Activated CD8-positive, alpha-beta memory T cell treated with anti-CD3 and anti-CD28 coated beads for 1 hour (primary cell): ENCODE measurements around the gene CDC26.
"Not testable (repeated sequence)": the region's sequence is repeated elsewhere in the genome, so short reads cannot be mapped to it uniquely, and the experiment has no call there.

Experiments used
- DNase-seq, 2 donors: peaks; one replicate each; pipeline ENCODE4 v3.0.0-alpha.2; 2020; ENCODE audit warnings: low read depth in 1 of 2; ENCODE audit errors: extremely low read depth in 1 of 2

Gene CDC26

DNA sequence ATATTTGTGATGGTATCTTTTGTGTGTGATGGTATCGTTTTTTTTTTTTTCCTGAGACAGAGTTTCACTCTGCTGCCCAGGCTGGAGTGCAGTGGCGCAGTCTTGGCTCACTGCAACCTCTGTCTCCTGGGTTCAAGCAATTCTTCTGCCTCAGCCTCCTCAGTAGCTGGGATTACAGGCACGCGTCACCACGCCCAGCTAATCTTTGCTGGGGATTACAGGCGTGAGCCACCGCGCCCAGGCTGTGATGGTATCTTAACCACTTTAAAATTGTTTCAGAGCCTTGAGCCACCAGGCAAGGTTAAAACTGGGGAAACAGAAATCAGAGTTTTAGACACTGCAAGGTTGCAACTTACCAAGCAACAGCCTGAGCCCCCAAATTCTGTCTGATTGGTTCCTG, 20.9 kb upstream of the CDC26 start:
- DNase-seq, result not testable (repeated sequence)

DNA sequence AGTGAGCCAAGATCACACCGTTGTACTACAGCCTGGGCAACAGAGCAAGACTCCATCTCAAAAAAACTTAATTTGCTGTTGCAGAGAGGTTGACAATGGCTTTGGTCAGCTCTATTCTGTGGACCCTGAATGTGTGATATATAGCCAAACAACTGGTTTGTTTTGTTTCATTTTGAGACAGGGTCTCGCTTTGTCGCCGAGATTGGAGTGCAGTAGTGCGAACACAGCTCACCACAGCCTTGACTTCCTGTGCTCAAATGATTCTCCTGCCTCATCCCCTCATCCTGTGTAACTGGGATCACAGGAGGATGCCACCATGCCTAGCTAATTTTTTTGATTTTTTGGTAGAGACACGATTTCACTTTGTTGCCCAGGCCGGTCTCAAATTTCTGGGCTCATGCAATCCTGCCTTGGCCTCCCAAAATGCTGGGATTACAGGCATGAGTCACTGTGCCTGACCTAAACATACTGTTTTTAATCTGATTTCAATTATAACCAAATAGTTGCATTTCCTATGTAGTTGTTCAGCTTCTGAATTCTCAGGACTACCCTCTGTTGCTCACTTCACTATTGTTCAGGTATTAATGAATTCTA, 18.0 kb upstream of the CDC26 start:
- DNase-seq, result no peak

DNA sequence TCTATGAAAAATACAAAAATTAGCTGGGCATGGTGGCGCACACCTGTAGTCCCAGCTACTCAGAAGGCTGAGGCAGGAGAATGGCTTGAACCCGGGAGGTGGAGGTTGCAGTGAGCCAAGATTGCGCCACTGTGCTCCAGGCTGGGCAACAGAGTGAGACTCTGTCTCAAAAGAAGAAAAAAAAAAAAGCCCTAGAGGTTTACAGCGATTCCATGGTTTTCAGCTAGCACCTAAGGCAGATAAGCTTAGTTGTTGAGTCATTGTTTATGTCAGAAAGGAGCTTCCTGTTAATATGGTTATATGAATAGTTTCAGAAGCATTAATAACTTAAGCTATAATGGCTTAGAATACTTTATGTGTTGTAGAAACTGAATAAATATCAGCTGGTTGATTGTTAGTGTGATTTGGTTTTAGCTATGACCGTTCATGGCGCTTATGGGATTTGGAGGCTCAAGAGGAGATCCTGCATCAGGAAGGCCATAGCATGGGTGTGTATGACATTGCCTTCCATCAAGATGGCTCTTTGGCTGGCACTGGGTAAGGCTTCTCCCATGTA, 14.8 kb upstream of the CDC26 start:
- DNase-seq, result no peak

- no peak for DNase-seq
Observed at GRCh38 chr9:113289091-113289490, 13.7 kb upstream of the CDC26 start.

DNA sequence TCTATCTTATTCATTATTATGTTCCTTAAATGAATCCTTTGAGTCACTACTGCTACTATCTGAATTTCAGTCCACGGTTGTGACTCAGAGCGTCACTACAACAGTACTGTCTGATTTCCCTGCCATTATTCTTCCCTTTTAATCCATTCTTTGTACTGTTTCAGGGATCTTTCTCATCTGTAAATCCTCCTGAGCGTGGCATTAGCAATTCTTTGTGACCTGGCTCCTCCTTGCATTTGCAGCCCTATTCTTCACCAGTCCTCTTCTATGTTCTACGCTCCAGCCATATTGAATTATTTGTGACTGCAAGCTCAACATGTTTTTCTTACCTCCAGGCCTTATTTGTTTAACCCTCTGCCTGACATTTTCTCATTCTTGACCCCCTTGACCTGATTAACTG, 6.0 kb upstream of the CDC26 start:
- no peak for DNase-seq

DNA sequence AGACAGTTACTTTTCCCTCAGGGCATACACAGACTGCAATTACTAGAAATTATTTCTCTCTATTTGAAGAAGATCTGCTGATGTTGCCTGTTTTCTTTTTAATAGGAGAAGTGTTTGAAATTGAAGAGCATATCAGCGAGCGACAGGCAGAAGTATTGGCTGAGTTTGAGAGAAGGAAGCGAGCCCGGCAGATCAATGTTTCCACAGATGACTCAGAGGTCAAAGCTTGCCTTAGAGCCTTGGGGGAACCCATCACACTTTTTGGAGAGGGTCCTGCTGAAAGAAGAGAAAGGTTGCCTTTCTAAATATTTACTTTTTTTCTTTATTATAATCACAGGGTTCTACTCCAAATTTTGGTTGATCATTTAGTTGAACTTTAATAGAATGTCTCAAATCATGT, 3.5 kb upstream of the CDC26 start:
- DNase-seq, result no peak

- no peak for DNase-seq
Observed at GRCh38 chr9:113274474-113275156, 757 bp downstream of the CDC26 start.

DNA sequence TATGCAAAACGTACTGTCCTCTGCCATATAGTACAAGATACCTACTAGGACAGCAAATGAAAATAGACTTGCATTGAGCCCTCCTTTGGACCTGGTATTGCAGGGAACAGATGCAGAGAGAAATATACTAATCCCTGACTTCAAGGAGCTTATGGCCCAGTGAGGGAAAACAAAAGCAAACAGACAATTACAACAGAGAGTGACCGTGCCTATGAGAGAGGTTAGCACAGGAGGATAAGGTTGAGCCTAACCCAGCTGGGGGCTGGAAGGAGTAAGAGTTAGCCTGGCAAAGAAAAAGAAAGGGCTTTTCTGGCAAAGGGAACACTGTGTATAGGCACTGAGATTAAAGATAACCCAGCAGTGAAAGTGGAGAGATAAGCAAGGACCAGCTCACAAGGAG, 5.5 kb downstream of the CDC26 start:
- no peak for DNase-seq

GRCh38 chr9:113269355-113269754, 6.0 kb downstream of the CDC26 start:
- no peak for DNase-seq

GRCh38 chr9:113267911-113268566, 7.3 kb downstream of the CDC26 start:
- no peak for DNase-seq

- DNase-seq, result no peak
Observed at GRCh38 chr9:113266174-113266573, 9.2 kb downstream of the CDC26 start.

DNA sequence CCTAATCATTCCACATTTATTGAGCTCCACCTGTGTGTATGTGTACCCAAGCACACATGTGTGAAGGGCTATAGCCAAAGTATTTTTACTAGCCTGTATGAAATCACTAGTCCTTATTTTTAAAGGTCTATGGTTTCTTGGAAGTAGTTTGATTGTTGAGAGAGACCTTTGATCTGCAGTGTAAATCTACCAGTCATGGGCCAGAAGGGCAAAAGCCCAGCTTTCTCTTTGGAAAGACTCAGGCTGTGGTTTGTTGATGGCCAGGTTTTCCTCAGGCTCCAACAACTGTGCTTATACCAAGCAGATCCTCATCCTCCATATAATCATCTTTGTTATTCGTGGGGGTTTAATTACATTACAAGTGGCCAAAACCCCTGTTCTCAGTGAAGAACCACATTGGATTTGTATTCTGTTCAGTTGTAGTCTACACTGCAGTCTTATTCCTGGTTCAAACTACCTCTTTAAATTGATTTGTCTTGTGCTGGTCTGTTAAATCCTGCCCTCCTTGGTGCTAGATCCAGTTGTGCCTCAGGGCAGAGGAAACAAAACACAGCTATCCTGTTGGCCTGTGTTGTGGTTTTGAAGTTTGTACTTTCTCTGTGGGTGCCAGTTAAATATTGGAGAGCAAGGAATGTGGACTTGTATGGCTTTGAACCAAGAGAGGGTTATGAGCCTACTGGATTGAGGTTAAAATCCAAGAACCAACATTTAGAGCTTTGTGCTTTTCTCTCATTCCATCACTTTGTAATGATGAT, 13.3 kb downstream of the CDC26 start:
- DNase-seq, result no peak

GRCh38 chr9:113258282-113258681, 17.1 kb downstream of the CDC26 start:
- DNase-seq, result no peak

GRCh38 chr9:113257863-113258262, 17.5 kb downstream of the CDC26 start:
- no peak for DNase-seq

DNA sequence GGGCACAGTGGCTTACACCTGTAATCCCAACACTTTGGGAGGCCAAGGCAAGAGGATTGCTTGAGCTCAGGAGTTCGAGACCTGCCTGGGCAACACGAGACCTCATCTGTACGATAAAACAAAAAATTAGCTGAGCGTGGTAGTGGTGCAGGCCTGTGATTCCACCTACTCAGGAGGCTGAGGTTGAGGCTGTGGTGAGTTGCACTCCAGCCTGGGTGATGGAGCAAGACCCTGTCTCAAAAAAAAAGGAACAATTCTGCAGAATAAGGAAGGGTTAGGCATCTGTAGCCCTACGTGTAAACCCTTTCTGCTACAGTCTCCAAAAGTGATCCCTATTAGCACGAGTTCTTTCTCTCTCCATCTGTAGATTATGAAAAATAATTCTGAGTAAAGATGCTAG, 19.9 kb downstream of the CDC26 start:
- no peak for DNase-seq

GRCh38 chr9:113254991-113255390, 20.4 kb downstream of the CDC26 start:
- DNase-seq, result no peak

GRCh38 chr9:113250807-113251206, 24.6 kb downstream of the CDC26 start:
- DNase-seq, result no peak

DNA sequence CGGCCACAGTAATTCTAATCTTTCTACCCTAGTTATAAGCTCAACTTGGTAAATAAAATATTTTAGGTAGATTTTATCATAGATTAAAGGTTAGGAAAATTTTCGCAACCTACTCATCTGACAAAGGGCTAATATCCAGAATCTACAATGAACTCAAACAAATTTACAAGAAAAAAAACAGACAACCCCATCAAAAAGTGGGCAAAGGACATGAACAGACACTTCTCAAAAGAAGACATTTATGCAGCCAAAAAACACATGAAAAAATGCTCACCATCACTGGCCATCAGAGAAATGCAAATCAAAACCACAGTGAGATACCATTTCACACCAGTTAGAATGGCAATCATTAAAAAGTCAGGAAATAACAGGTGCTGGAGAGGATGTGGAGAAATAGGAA, 25.7 kb downstream of the CDC26 start:
- not testable (repeated sequence) for DNase-seq

DNA sequence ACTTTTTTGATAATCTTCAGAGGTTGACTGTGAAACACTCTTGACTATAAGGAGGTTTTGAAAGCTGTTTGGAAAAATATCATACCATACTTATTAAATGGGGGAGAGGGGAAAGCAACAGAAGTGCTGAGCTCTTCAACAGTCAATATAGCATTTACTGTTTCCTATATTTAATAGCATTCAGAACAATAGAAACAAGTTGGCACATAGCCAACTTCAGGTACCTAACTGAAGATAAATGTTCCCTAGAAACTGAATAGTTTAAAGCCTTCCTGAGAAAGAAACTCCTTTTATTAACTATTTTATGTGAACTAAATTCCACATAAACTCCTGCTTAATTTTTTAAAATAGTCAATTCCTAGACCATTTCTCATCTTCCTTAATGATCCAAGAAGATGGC, 27.7 kb downstream of the CDC26 start:
- DNase-seq, result no peak

DNA sequence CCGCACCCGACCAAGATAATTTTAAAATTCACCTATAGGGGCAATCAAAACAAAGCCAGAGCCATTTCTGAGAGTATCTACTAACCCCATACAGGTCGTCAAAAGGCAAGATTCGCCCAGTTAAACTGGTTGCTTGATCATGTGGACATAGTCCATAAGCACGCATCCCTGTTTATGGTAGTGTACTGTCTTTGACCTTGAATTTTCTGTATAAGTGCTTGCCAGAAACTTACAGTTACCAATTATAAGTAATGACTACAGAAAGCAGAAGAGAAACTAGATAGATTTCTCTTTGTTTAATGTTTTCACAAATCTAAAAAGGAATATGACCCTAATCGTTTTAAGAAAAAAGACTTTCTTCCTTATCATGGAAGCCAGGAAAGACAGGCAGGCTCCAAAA, 28.4 kb downstream of the CDC26 start:
- no peak for DNase-seq

- no peak for DNase-seq
Observed at GRCh38 chr9:113245894-113246293, 29.5 kb downstream of the CDC26 start.
